Epithelial cell of prostate (primary cell): ENCODE measurements around the gene ELAVL4.

Source experiments
- DNase-seq: peaks from one replicate; pipeline ENCODE4 v3.0.0-alpha.2; 2011; ENCODE audit warnings: low read depth, low spot score
- H3K27ac ChIP-seq: fragments of 450-650 bp; 2 replicates; pipeline ENCODE4 v1.5.1; 2017; ENCODE audit warnings: mild to moderate bottlenecking

Gene ELAVL4

GRCh38 chr1:50236656-50237055 is 127.9 kb downstream of the ELAVL4 start:
- DNase-seq = no peak

DNA sequence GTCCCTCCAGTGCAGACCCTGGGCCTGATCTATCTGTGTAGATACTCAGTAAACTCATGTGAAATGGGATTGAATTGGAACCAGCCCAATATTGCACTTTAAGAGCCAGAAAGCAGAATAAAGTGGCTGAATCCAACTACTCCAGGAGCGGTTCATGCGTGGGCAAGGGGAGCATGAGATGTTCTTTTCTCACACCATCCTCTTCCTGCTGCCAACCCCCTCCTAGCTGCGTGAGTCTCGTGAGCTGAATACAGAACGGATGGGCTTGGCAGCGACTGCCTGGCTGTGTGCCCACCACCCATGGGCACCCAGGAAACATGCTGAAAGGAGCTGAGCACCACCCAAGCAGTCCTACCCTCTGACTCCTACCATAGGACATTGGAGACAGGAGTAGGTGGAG is 128.3 kb downstream of the ELAVL4 start:
- no peak for DNase-seq
- H3K27ac ChIP-seq = no peak overlapping the region

More at GRCh38 chr1:50236656-50237055, 127.9 kb downstream of the ELAVL4 start:
- no peak overlapping the region for H3K27ac ChIP-seq

GRCh38 chr1:50243939-50244338 is 135.2 kb downstream of the ELAVL4 start:
- no peak overlapping the region for H3K27ac ChIP-seq
- DNase-seq = no peak

- DNase-seq = no peak
- H3K27ac ChIP-seq = no peak overlapping the region
Observed at GRCh38 chr1:50246869-50247268, 138.1 kb downstream of the ELAVL4 start.

GRCh38 chr1:50251702-50252101 is 143.0 kb downstream of the ELAVL4 start:
- no peak overlapping the region for H3K27ac ChIP-seq
- DNase-seq = no peak

- no peak overlapping the region for H3K27ac ChIP-seq
- DNase-seq = no peak
Observed at GRCh38 chr1:50252196-50252595, 143.5 kb downstream of the ELAVL4 start.
